DND-41 (cell line): ENCODE results near the gene QARS1.

Experiments used
- ATAC-seq: fragments of 200-7000 bp; cut with Tn5 transposase; 3 replicates; pipeline ENCODE4 v1.9.1; 2021; ENCODE audit warnings: low read depth; ENCODE audit not compliant: insufficient read depth
- DNase-seq: peaks from one replicate; pipeline ENCODE4 v3.0.0-alpha.2; 2020
- H2AFZ ChIP-seq: 2 replicates; pipeline ENCODE4 v1.6.0; 2012; ENCODE audit warnings: low read depth, low read length
- H3K27ac ChIP-seq: 2 replicates; pipeline ENCODE4 v1.5.1; 2012; ENCODE audit warnings: low read length, inconsistent platforms
- H3K27me3 ChIP-seq: fragments of 200-600 bp; sonication (generic); 2 replicates; pipeline ENCODE4 v1.6.0; 2012; ENCODE audit warnings: low read length, mild to moderate bottlenecking, inconsistent platforms; ENCODE audit not compliant: insufficient read depth, poor library complexity
- H3K36me3 ChIP-seq: 2 replicates; pipeline ENCODE4 v1.5.1; 2012; ENCODE audit warnings: low read length, inconsistent platforms; ENCODE audit not compliant: insufficient read depth
- H3K4me1 ChIP-seq: 2 replicates; pipeline ENCODE4 v1.5.1; 2012; ENCODE audit warnings: mild to moderate bottlenecking, low read length; ENCODE audit not compliant: insufficient read depth
- H3K4me2 ChIP-seq: 2 replicates; pipeline ENCODE4 v1.6.0; 2012; ENCODE audit warnings: mild to moderate bottlenecking, moderate library complexity, low read length, inconsistent platforms; ENCODE audit not compliant: insufficient read depth
- H3K4me3 ChIP-seq, 2 experiments: fragments of 200-600 bp in 1 of 2; shearing (Covaris generic) in 1 of 2; 2 replicates each; pipeline ENCODE4 v1.5.1; 2012 to 2016; ENCODE audit warnings: inconsistent platforms in 2 of 2, low read length in 2 of 2, mild to moderate bottlenecking in 2 of 2, low read depth in 1 of 2, moderate library complexity in 1 of 2
- H3K79me2 ChIP-seq: 2 replicates; pipeline ENCODE4 v1.6.0; 2012; ENCODE audit warnings: low read length, inconsistent platforms; ENCODE audit not compliant: insufficient read depth
- H3K9ac ChIP-seq: 2 replicates; pipeline ENCODE4 v1.6.0; 2012; ENCODE audit warnings: low read depth, mild to moderate bottlenecking, inconsistent platforms, low read length, moderate library complexity
- H3K9me3 ChIP-seq: 2 replicates; pipeline ENCODE4 v1.5.1; 2012; ENCODE audit warnings: low read length, moderate library complexity, mild to moderate bottlenecking, inconsistent platforms; ENCODE audit not compliant: insufficient read depth, severe bottlenecking
- H4K20me1 ChIP-seq: 2 replicates; pipeline ENCODE4 v1.6.0; 2012; ENCODE audit warnings: low read length; ENCODE audit not compliant: insufficient read depth
- CTCF ChIP-seq: IDR thresholded peaks from 2 replicates; pipeline ENCODE4 v1.5.1; 2012; ENCODE audit warnings: borderline replicate concordance, low read length, moderate library complexity, mild to moderate bottlenecking; ENCODE audit not compliant: poor library complexity, severe bottlenecking; ENCODE audit errors: extremely low read depth
- EZH2 ChIP-seq: IDR thresholded peaks from 3 replicates; pipeline ENCODE4 v1.6.1; 2012; ENCODE audit warnings: borderline replicate concordance, low read depth, mild to moderate bottlenecking, moderate library complexity, low read length, inconsistent platforms; ENCODE audit not compliant: severe bottlenecking

QARS1 gene

GRCh38 chr3:49132073-49132436 is 27.5 kb upstream of the QARS1 start:
- no peak overlapping the region for H3K9ac ChIP-seq
- no peak overlapping the region for H2AFZ ChIP-seq
- H3K36me3 ChIP-seq: no peaks in the 10 kb centered on the region
- H3K27ac ChIP-seq: no peak overlapping the region
- no peak overlapping the region for H3K4me2 ChIP-seq
- H3K79me2 ChIP-seq: no peaks in the 10 kb centered on the region
- H3K9me3 ChIP-seq: no peaks in the 10 kb centered on the region
- H3K27me3 ChIP-seq: no peaks in the 10 kb centered on the region
- H3K4me1 ChIP-seq: no peaks in the 10 kb centered on the region
- DNase-seq (no peak), ATAC-seq (no peak)
- no peaks in the 10 kb centered on the region for H4K20me1 ChIP-seq
- TF ChIP-seq CTCF (no peak), EZH2 (no peak)
- no peak overlapping the region for H3K4me3 ChIP-seq

DNA sequence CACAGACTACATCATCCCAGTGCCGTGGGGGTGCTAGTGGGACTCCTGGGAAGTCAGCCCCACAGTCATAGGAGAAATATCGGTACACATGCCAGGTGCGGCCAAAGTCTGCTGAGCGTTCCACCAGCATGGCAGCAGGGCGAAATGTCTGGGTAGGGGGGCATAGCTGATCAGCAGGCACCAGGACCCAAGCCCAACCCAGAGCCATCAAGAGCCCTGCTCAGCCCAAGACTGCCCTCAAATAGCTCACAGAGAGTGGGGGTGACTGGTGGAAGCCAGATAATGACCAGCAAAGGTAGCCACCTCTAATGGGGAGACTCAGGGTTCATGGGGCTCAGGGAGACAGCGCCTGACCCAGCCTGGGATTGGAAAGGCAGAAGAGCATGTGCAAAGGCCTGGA is 27.0 kb upstream of the QARS1 start:
- Histone ChIP-seq H4K20me1 (no peaks in the 10 kb centered on the region), H3K9me3 (no peaks in the 10 kb centered on the region), H3K79me2 (no peaks in the 10 kb centered on the region), H3K4me2 (no peak overlapping the region), H3K9ac (no peak overlapping the region), H3K4me3 (no peak overlapping the region), H3K27ac (no peak overlapping the region), H3K4me1 (no peaks in the 10 kb centered on the region), H3K36me3 (no peaks in the 10 kb centered on the region), H2AFZ (no peak overlapping the region), H3K27me3 (no peaks in the 10 kb centered on the region)
- DNase-seq (no peak), ATAC-seq (no peak)
- TF ChIP-seq CTCF: no peak
- no peak for TF ChIP-seq EZH2

DNA sequence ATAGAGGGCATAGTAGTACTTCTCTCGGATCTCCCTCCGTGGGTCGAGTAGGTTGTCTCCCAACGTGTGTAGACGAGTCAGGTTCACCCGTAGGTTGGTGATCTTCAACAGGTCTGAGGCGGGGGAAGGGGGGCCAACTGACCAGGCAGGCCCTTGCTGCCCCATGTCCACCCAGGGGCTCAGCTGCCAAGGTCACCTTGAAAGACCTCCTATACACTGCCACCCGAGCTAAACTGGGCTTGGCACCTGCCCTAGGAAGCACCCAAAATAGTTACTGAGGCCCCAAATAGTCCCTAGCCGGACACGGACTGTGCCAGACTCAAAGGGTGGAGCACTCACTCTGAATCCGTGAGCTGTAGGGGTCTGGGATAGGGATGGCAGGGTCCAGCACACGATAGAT is 26.5 kb upstream of the QARS1 start:
- Histone ChIP-seq H3K79me2 (no peaks in the 10 kb centered on the region), H3K27me3 (no peaks in the 10 kb centered on the region), H3K36me3 (no peaks in the 10 kb centered on the region), H4K20me1 (no peaks in the 10 kb centered on the region), H3K4me1 (no peaks in the 10 kb centered on the region), H3K4me2 (no peak overlapping the region), H3K9me3 (no peaks in the 10 kb centered on the region), H3K27ac (no peak overlapping the region), H2AFZ (no peak overlapping the region), H3K9ac (no peak overlapping the region), H3K4me3 (no peak overlapping the region)
- ATAC-seq (no peak), DNase-seq (no peak)
- TF ChIP-seq CTCF (no peak), EZH2 (no peak)
